ENCODE data around the gene SMAD4. TPM values are rescaled to one million over a fixed set of nuclear protein-coding genes. Genes with fewer than 3 reads are reported as not detected.
"Not testable (repeated sequence)": the region's sequence is repeated elsewhere in the genome, so short reads cannot be mapped to it uniquely, and the experiment has no call there.

The SMAD4 gene
- total RNA-seq, 1 experiment from 2014 or later: 172 TPM

DNA sequence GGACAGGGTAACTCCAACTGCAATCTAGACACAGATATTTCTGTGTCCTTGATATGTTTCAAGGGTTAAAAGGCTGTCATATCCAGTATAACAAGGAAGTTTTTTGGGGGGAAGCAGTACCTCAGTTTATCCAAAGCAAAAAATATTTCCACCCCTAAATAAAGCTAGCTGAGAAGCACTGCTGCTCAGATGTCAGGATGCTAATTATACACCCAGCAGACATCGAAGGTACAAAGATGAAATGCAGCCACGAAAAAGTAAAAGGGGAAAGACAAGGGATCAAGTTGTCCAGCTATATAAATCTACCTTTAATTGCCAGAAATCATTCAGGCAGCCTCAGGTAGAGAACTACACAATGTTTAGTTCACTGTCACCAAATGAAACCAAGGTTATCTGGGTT, 36.0 kb upstream of the SMAD4 start:
- H2BK20ac ChIP-seq (ENCODE audit: low read depth, low read length, poor library complexity, severe bottlenecking): no peak overlapping the region
- H3K18ac ChIP-seq (ENCODE audit: insufficient read length, low read depth, low read length): no peak overlapping the region
- H4K91ac ChIP-seq (ENCODE audit: insufficient read length, low read depth, low read length): no peak overlapping the region
- H3K36me3 Mint-ChIP-seq (ENCODE audit: insufficient read depth in 1 of 3, low read depth in 3 of 3): peaks cover 0 to 4% (median 0%) of the 10 kb centered on the region in 3 experiments; a peak in 1 of 7 replicates
- no peak overlapping the region for H3K14ac ChIP-seq (ENCODE audit: insufficient read depth, low read length)
- H3T11ph ChIP-seq (ENCODE audit: low read length): no peak overlapping the region
- no peaks in the 10 kb centered on the region for H3K23me2 ChIP-seq (ENCODE audit: insufficient read length, low read depth, low read length, poor library complexity, severe bottlenecking)
- H3K9me3 Mint-ChIP-seq: peaks cover 3 to 4% of the 10 kb centered on the region in 2 experiments; a peak in 3 of 5 replicates
- H3K4me1 Mint-ChIP-seq: peaks cover 11 to 22% of the 10 kb centered on the region in 2 experiments
- no peak overlapping the region for H4K5ac ChIP-seq (ENCODE audit: insufficient read length, low read depth, low read length)
- no peak overlapping the region for H2AK5ac ChIP-seq (ENCODE audit: insufficient read length, low read length)
- H3K4me1 ChIP-seq (ENCODE audit: insufficient read depth, low read length): no peaks in the 10 kb centered on the region; the same call in 1 of the 2 replicates
- no peak for DNase-seq
- H3K4ac ChIP-seq (ENCODE audit: low read depth, low read length): no peak overlapping the region
- no peaks in the 10 kb centered on the region for H3K27me3 ChIP-seq (ENCODE audit: insufficient read depth, low read length)
- H2BK5ac ChIP-seq (ENCODE audit: insufficient read length, low read length): no peak overlapping the region
- H4K8ac ChIP-seq (replicated peaks; ENCODE audit: insufficient read length, low read depth, low read length): no peak overlapping the region
- H3K4me3 Mint-ChIP-seq: no peak overlapping the region
- no peak overlapping the region for H3K27ac Mint-ChIP-seq
- H4K20me1 ChIP-seq (ENCODE audit: control insufficient read depth, insufficient read depth, insufficient read length): no peaks in the 10 kb centered on the region
- H3K23ac ChIP-seq (ENCODE audit: insufficient read length, low read depth, low read length): no peak overlapping the region
- no peak overlapping the region for H2BK120ac ChIP-seq (ENCODE audit: low read depth, low read length, poor library complexity, severe bottlenecking)
- H2BK15ac ChIP-seq (ENCODE audit: low read depth, low read length): no peak overlapping the region
- no peak overlapping the region for H3K4me2 ChIP-seq (ENCODE audit: insufficient read depth, insufficient read length, low read length)
- no peak overlapping the region for H3K9ac ChIP-seq (ENCODE audit: extremely low read depth, insufficient read length, low read length)
- no CpG with 5 or more reads among the region's 2 CpGs for WGBS (ENCODE audit: extremely low coverage, insufficient read length, low lambda C conversion rate)
- TF ChIP-seq, protein P1, sequence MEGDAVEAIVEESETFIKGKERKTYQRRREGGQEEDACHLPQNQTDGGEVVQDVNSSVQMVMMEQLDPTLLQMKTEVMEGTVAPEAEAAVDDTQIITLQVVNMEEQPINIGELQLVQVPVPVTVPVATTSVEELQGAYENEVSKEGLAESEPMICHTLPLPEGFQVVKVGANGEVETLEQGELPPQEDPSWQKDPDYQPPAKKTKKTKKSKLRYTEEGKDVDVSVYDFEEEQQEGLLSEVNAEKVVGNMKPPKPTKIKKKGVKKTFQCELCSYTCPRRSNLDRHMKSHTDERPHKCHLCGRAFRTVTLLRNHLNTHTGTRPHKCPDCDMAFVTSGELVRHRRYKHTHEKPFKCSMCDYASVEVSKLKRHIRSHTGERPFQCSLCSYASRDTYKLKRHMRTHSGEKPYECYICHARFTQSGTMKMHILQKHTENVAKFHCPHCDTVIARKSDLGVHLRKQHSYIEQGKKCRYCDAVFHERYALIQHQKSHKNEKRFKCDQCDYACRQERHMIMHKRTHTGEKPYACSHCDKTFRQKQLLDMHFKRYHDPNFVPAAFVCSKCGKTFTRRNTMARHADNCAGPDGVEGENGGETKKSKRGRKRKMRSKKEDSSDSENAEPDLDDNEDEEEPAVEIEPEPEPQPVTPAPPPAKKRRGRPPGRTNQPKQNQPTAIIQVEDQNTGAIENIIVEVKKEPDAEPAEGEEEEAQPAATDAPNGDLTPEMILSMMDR (conservative IDR thresholded peaks at IDR 0.05): no peak
- no peaks in the 10 kb centered on the region for H3K9me3 ChIP-seq (ENCODE audit: control insufficient read depth, low read depth, low read length)
- no peaks in the 10 kb centered on the region for H3K79me1 ChIP-seq (ENCODE audit: insufficient read depth, low read depth, low read length, poor library complexity, severe bottlenecking)
- H3K27me3 Mint-ChIP-seq (ENCODE audit: low read depth): no peaks in the 10 kb centered on the region
- H3K27ac ChIP-seq (ENCODE audit: insufficient read length, low read depth, low read length): no peak overlapping the region
- no peaks in the 10 kb centered on the region for H3K79me2 ChIP-seq (ENCODE audit: insufficient read depth, low read length)
- no peak overlapping the region for H3K56ac ChIP-seq (ENCODE audit: insufficient read length, low read depth, low read length)
- H2AFZ ChIP-seq (ENCODE audit: low read length): no peak overlapping the region
- H2BK12ac ChIP-seq (ENCODE audit: insufficient read length, low read depth, low read length): no peak overlapping the region

DNA sequence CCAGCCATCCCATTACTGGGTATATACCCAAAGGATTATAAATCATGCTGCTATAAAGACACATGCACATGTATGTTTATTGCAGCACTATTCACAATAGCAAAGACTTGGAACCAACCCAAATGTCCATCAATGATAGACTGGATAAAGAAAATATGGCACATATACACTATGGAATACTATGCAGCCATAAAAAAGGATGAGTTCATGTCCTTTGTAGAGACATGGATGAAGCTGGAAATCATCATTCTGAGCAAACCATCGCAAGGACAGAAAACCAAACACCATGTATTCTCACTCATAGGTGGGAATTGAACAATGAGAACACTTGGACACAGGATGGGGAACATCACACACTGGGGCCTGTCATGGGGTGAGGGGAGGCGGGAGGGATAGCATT, 26.8 kb upstream of the SMAD4 start:
- not testable (repeated sequence) for H3K9me3 ChIP-seq (ENCODE audit: control insufficient read depth, low read depth, low read length); H3K27ac ChIP-seq (ENCODE audit: insufficient read length, low read depth, low read length); H2BK20ac ChIP-seq (ENCODE audit: low read depth, low read length, poor library complexity, severe bottlenecking); H3K79me1 ChIP-seq (ENCODE audit: insufficient read depth, low read depth, low read length, poor library complexity, severe bottlenecking); H3K23ac ChIP-seq (ENCODE audit: insufficient read length, low read depth, low read length); H2BK5ac ChIP-seq (ENCODE audit: insufficient read length, low read length); H2BK120ac ChIP-seq (ENCODE audit: low read depth, low read length, poor library complexity, severe bottlenecking); H3K18ac ChIP-seq (ENCODE audit: insufficient read length, low read depth, low read length); H3K23me2 ChIP-seq (ENCODE audit: insufficient read length, low read depth, low read length, poor library complexity, severe bottlenecking); H4K91ac ChIP-seq (ENCODE audit: insufficient read length, low read depth, low read length); H3K27me3 Mint-ChIP-seq (ENCODE audit: low read depth); H3K14ac ChIP-seq (ENCODE audit: insufficient read depth, low read length); H3T11ph ChIP-seq (ENCODE audit: low read length); H2BK15ac ChIP-seq (ENCODE audit: low read depth, low read length); H2BK12ac ChIP-seq (ENCODE audit: insufficient read length, low read depth, low read length); H2AK5ac ChIP-seq (ENCODE audit: insufficient read length, low read length); H3K9ac ChIP-seq (ENCODE audit: extremely low read depth, insufficient read length, low read length); H3K79me2 ChIP-seq (ENCODE audit: insufficient read depth, low read length); H4K20me1 ChIP-seq (ENCODE audit: control insufficient read depth, insufficient read depth, insufficient read length); H4K8ac ChIP-seq (replicated peaks; ENCODE audit: insufficient read length, low read depth, low read length); H3K27ac Mint-ChIP-seq; H4K5ac ChIP-seq (ENCODE audit: insufficient read length, low read depth, low read length); H3K36me3 Mint-ChIP-seq (ENCODE audit: insufficient read depth in 1 of 3, low read depth in 3 of 3); H3K27me3 ChIP-seq (ENCODE audit: insufficient read depth, low read length); H3K4ac ChIP-seq (ENCODE audit: low read depth, low read length); H3K4me1 ChIP-seq (ENCODE audit: insufficient read depth, low read length); DNase-seq; H3K4me2 ChIP-seq (ENCODE audit: insufficient read depth, insufficient read length, low read length); H2AFZ ChIP-seq (ENCODE audit: low read length); H3K56ac ChIP-seq (ENCODE audit: insufficient read length, low read depth, low read length); H3K4me3 Mint-ChIP-seq
- Mint-ChIP-seq H3K9me3 (peaks cover 13 to 14% of the 10 kb centered on the region in 2 experiments; a peak in 4 of 5 replicates), H3K4me1 (peaks cover 14 to 20% of the 10 kb centered on the region in 2 experiments)
- no CpG with 5 or more reads among the region's 2 CpGs for WGBS (ENCODE audit: extremely low coverage, insufficient read length, low lambda C conversion rate)

Data from H9 (cell line).